ENCODE results near the gene LAPTM5.

Gene LAPTM5

GRCh38 chr1:30783256-30783915 lies 25.8 kb upstream of the LAPTM5 start:
- H3K9me3 ChIP-seq (ENCODE audit: control insufficient read depth, low read length), result no peaks in the 10 kb centered on the region
- no peaks in the 10 kb centered on the region for H3K27me3 ChIP-seq (ENCODE audit: control insufficient read depth, insufficient read depth, low read length)
- H3K4me3 ChIP-seq (ENCODE audit: low read length), result no peak overlapping the region
- H3K9ac ChIP-seq (ENCODE audit: low read length), result no peak overlapping the region
- H3K4me1 ChIP-seq (ENCODE audit: control insufficient read depth, insufficient read depth, low read length), result peaks cover 19% of the 10 kb centered on the region
- H3K36me3 ChIP-seq (ENCODE audit: control insufficient read depth, insufficient read depth, low read length), result no peaks in the 10 kb centered on the region

GRCh38 chr1:30782361-30783255 lies 25.0 kb upstream of the LAPTM5 start:
- H3K9me3 ChIP-seq (ENCODE audit: control insufficient read depth, low read length), result no peaks in the 10 kb centered on the region
- no peak overlapping the region for H3K9ac ChIP-seq (ENCODE audit: low read length)
- H3K4me1 ChIP-seq (ENCODE audit: control insufficient read depth, insufficient read depth, low read length), result peaks cover 19% of the 10 kb centered on the region
- no peak overlapping the region for H3K4me3 ChIP-seq (ENCODE audit: low read length)
- no peaks in the 10 kb centered on the region for H3K27me3 ChIP-seq (ENCODE audit: control insufficient read depth, insufficient read depth, low read length)
- H3K36me3 ChIP-seq (ENCODE audit: control insufficient read depth, insufficient read depth, low read length), result no peaks in the 10 kb centered on the region

GRCh38 chr1:30781906-30782305 lies 24.3 kb upstream of the LAPTM5 start:
- Histone ChIP-seq H3K36me3 (ENCODE audit: control insufficient read depth, insufficient read depth, low read length) (no peaks in the 10 kb centered on the region), H3K9ac (ENCODE audit: low read length) (no peak overlapping the region), H3K9me3 (ENCODE audit: control insufficient read depth, low read length) (no peaks in the 10 kb centered on the region), H3K27me3 (ENCODE audit: control insufficient read depth, insufficient read depth, low read length) (no peaks in the 10 kb centered on the region), H3K4me1 (ENCODE audit: control insufficient read depth, insufficient read depth, low read length) (peaks cover 19% of the 10 kb centered on the region), H3K4me3 (ENCODE audit: low read length) (no peak overlapping the region)

GRCh38 chr1:30780409-30780808 lies 22.8 kb upstream of the LAPTM5 start:
- Histone ChIP-seq H3K27me3 (ENCODE audit: control insufficient read depth, insufficient read depth, low read length) (no peaks in the 10 kb centered on the region), H3K36me3 (ENCODE audit: control insufficient read depth, insufficient read depth, low read length) (no peaks in the 10 kb centered on the region), H3K4me1 (ENCODE audit: control insufficient read depth, insufficient read depth, low read length) (peaks cover 12% of the 10 kb centered on the region), H3K4me3 (ENCODE audit: low read length) (no peak overlapping the region), H3K9ac (ENCODE audit: low read length) (no peak overlapping the region), H3K9me3 (ENCODE audit: control insufficient read depth, low read length) (no peaks in the 10 kb centered on the region)

- no peak overlapping the region for H3K4me3 ChIP-seq (ENCODE audit: low read length)
- H3K4me1 ChIP-seq (ENCODE audit: control insufficient read depth, insufficient read depth, low read length), result peaks cover 12% of the 10 kb centered on the region
- H3K36me3 ChIP-seq (ENCODE audit: control insufficient read depth, insufficient read depth, low read length), result no peaks in the 10 kb centered on the region
- no peaks in the 10 kb centered on the region for H3K9me3 ChIP-seq (ENCODE audit: control insufficient read depth, low read length)
- H3K27me3 ChIP-seq (ENCODE audit: control insufficient read depth, insufficient read depth, low read length), result no peaks in the 10 kb centered on the region
- no peak overlapping the region for H3K9ac ChIP-seq (ENCODE audit: low read length)
Measured at GRCh38 chr1:30779294-30780071, 21.9 kb upstream of the LAPTM5 start.

- Histone ChIP-seq H3K36me3 (ENCODE audit: control insufficient read depth, insufficient read depth, low read length) (no peaks in the 10 kb centered on the region), H3K27me3 (ENCODE audit: control insufficient read depth, insufficient read depth, low read length) (no peaks in the 10 kb centered on the region), H3K9ac (ENCODE audit: low read length) (no peak overlapping the region), H3K4me1 (ENCODE audit: control insufficient read depth, insufficient read depth, low read length) (peaks cover 12% of the 10 kb centered on the region), H3K9me3 (ENCODE audit: control insufficient read depth, low read length) (no peaks in the 10 kb centered on the region), H3K4me3 (ENCODE audit: low read length) (no peak overlapping the region)
Measured at GRCh38 chr1:30778979-30779293, 21.4 kb upstream of the LAPTM5 start.

- Histone ChIP-seq H3K4me1 (ENCODE audit: control insufficient read depth, insufficient read depth, low read length) (peaks cover 10% of the 10 kb centered on the region), H3K36me3 (ENCODE audit: control insufficient read depth, insufficient read depth, low read length) (no peaks in the 10 kb centered on the region), H3K27me3 (ENCODE audit: control insufficient read depth, insufficient read depth, low read length) (no peaks in the 10 kb centered on the region), H3K9ac (ENCODE audit: low read length) (no peak overlapping the region), H3K4me3 (ENCODE audit: low read length) (no peak overlapping the region), H3K9me3 (ENCODE audit: control insufficient read depth, low read length) (no peaks in the 10 kb centered on the region)
Measured at GRCh38 chr1:30778154-30778978, 20.8 kb upstream of the LAPTM5 start.

- no peak overlapping the region for H3K4me3 ChIP-seq (ENCODE audit: low read length)
- H3K9me3 ChIP-seq (ENCODE audit: control insufficient read depth, low read length), result no peaks in the 10 kb centered on the region
- H3K4me1 ChIP-seq (ENCODE audit: control insufficient read depth, insufficient read depth, low read length), result peaks cover 5% of the 10 kb centered on the region
- H3K36me3 ChIP-seq (ENCODE audit: control insufficient read depth, insufficient read depth, low read length), result no peaks in the 10 kb centered on the region
- H3K27me3 ChIP-seq (ENCODE audit: control insufficient read depth, insufficient read depth, low read length), result no peaks in the 10 kb centered on the region
- no peak overlapping the region for H3K9ac ChIP-seq (ENCODE audit: low read length)
Measured at GRCh38 chr1:30777904-30778153, 20.3 kb upstream of the LAPTM5 start.

GRCh38 chr1:30777060-30777903 lies 19.7 kb upstream of the LAPTM5 start:
- H3K9ac ChIP-seq (ENCODE audit: low read length), result no peak overlapping the region
- no peaks in the 10 kb centered on the region for H3K4me1 ChIP-seq (ENCODE audit: control insufficient read depth, insufficient read depth, low read length)
- no peaks in the 10 kb centered on the region for H3K9me3 ChIP-seq (ENCODE audit: control insufficient read depth, low read length)
- H3K36me3 ChIP-seq (ENCODE audit: control insufficient read depth, insufficient read depth, low read length), result no peaks in the 10 kb centered on the region
- no peak overlapping the region for H3K4me3 ChIP-seq (ENCODE audit: low read length)
- H3K27me3 ChIP-seq (ENCODE audit: control insufficient read depth, insufficient read depth, low read length), result no peaks in the 10 kb centered on the region

- Histone ChIP-seq H3K9ac (ENCODE audit: low read length) (no peak overlapping the region), H3K4me1 (ENCODE audit: control insufficient read depth, insufficient read depth, low read length) (no peaks in the 10 kb centered on the region), H3K4me3 (ENCODE audit: low read length) (no peak overlapping the region), H3K9me3 (ENCODE audit: control insufficient read depth, low read length) (no peaks in the 10 kb centered on the region), H3K36me3 (ENCODE audit: control insufficient read depth, insufficient read depth, low read length) (no peaks in the 10 kb centered on the region), H3K27me3 (ENCODE audit: control insufficient read depth, insufficient read depth, low read length) (no peaks in the 10 kb centered on the region)
Measured at GRCh38 chr1:30776097-30777059, 18.8 kb upstream of the LAPTM5 start.

Measured in mucosa of stomach (tissue), 1 donor.